DMS53 (cell line): ENCODE data around the gene ACOD1.

Experiments used
- DNase-seq: peaks from one replicate; lab custom pipeline; 2025; lab: John Stamatoyannopoulos, UW

ACOD1 gene

DNA sequence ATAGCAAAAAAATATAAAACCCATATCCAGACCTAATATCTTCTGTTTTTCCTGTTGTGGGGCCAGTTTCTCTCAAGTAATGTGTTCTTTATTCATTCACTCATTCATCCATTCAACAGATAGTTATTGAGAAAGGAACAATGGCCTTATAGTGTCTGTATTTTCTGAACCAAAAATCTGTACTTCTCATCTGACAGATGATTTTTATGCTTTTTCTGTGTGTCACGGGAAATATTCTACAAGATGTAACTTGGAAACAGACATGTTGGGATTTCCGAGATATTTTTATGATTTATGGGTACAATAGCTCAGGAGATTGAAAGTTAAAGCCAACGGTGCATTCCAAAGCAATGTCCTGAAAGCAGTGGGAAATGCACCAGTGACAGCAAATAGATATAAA is 5.7 kb downstream of the ACOD1 start:
- DNase-seq = no peak

DNA sequence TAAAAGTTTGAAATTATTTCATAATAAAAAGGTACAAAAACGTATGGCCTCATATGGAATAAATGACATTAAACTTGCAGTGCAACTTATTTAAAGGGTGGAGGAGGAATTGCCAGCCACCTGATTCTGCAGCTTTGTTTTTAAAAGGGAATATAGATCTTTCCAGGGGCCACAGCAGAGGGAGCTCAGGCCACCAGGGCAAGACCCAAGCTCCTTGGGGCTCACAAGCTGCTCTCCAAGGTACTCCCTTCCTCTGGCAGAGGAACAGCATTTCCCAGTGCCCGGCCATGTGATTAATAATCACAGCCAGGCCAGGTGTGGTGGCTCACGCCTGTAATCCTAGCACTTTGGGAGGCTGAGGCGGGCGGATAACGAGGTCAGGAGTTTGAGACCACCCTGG is 6.2 kb downstream of the ACOD1 start:
- DNase-seq = no peak

DNA sequence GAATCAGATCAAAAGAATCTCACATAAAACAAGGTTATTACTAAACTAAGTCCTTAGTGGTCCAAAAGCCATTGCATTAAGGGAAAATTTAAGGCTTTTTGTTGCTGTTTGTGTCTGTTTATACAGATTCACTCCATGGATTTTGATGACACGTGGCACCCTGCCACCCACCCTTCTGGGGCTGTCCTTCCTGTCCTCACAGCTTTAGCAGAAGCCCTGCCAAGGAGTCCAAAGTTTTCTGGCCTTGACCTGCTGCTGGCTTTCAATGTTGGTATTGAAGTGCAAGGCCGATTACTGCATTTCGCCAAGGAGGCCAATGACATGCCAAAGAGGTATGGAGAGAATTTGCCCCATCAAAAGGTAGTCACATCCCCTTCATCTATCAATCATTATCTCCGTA is 6.9 kb downstream of the ACOD1 start:
- DNase-seq = no peak

DNA sequence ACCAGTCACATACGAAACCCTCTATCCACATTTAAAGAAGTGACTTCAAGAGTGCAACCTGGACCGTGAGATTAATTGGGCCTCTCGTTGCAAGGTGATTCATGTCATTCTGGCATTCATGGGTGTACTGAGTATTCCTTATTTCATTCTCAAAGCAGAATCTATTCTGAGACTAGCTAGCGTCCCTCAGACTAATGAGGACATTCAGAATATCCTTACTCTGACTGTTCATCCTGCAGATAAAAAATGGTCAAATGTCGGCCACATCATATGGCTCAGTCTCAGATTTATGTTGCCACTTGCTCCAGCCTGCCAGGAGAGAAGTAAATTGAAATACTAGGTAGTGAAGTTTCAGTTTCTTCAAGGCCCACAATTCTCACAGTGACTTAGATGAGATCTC is 7.3 kb downstream of the ACOD1 start:
- no peak for DNase-seq

DNA sequence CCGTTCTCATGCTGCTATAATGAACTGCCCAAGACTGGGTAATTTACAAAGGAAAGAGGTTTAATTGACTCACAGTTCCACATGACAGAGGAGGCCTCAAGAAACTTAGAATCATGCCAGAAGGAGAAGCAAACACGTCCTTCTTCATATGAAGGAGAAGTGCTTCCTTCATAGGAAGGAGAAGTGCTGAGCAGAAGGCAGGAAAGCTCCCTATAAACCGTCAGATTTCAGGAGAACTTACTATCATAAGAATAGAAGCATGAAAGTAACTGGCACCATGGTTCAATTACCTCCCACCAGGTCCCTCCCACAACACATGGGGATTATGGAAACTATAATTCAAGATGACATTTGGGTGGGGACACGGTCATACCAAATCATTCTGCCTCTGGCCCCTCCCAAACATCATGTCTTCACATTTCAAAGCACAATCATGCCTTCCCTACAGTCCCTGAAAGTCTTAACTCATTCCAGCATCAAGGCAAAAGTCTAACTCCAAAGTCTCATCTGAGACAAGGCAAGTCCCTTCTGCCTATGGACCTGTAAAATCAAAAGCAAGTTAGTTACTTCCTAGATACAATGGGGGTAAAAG is 10.6 kb downstream of the ACOD1 start:
- no peak for DNase-seq

DNA sequence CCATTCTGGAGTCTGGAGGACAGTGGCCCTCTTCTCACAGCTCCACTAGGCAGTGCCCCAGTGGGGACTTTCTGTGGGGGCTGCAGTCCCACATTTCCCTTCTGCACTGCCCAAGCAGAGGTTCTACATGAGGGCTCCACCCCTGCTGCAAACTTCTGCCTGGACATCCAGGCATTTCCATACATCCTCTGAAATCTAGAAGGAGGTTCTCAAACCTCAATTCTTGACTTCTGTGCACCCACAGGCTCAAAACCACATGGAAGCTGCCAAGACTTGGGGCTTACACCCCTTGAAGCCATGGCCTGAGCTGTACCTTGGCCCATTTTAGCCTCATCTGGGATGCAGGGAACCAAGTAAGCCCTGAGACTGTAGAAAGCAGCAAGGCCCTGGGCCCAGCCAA is 11.4 kb downstream of the ACOD1 start:
- peak; percentile 6 for DNase-seq

DNA sequence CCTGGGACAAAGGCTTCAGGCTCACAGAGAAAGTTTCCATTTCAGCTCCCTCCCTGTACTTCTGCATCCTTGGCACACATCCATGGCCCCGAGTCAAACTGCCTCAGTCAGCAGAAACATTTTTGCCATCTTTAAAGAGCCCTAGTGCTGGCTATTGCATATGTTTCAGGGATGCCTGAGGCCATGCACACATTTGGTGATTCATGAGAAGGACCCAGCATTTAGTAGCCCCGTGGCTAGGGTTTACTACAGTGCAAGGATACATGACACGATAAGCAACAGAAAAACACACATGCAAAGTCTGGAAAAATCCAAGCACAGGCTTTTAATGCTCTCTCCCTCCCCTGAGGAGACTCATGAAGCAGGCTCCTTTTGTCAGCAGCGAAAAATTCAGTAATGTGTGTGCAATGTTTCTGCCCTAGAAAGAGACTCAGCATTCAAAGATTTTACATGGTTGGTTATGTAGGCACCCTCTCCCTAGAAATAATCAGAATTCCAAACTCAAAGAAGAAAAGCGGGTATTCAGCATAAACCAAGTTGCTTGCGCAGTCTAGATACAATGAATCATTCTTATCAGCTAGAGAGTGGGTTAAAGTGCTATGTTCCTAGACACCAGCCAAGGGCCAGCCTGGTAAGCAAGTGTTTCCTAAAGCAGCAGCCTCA is 17.6 kb downstream of the ACOD1 start:
- no peak for DNase-seq

DNA sequence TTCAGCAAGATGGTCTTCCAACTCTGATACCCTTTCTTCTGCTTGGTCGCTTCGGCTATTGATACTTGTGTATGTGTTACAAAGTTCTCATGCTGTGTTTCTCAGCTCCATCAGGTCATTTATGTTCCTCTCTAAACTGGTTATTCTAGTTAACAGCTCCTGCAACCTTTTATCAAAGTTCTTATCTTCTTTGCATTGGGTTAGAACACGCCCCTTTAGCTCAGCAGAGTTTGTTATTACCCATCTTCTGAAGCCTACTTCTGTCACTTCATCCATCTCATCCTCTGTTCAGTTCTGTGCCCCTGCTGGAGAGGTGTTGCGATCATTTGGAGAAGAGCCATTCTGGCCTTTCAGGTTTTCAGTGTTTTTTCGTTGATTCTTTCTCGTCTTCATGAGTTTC is 18.7 kb downstream of the ACOD1 start:
- DNase-seq = no peak

DNA sequence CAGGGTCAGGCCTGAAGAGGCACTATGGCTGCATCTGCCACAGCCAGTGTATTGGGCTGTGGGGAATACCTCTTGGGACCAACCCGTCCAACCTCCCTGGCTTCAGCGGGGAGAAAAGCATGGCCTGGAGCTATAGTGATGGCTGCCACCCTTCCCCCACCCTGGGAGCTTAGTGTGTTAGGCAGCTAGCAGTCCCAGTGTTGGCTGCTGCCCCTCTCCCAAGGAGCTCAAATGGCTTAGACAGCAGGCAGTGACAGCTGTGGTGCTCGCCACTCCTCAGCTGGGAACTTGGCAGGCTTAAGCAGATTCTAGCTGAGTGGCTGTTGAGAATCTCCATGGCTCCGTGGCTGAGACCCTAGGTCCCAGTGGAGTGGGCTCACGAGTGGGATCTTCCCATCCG is 19.7 kb downstream of the ACOD1 start:
- no peak for DNase-seq

DNA sequence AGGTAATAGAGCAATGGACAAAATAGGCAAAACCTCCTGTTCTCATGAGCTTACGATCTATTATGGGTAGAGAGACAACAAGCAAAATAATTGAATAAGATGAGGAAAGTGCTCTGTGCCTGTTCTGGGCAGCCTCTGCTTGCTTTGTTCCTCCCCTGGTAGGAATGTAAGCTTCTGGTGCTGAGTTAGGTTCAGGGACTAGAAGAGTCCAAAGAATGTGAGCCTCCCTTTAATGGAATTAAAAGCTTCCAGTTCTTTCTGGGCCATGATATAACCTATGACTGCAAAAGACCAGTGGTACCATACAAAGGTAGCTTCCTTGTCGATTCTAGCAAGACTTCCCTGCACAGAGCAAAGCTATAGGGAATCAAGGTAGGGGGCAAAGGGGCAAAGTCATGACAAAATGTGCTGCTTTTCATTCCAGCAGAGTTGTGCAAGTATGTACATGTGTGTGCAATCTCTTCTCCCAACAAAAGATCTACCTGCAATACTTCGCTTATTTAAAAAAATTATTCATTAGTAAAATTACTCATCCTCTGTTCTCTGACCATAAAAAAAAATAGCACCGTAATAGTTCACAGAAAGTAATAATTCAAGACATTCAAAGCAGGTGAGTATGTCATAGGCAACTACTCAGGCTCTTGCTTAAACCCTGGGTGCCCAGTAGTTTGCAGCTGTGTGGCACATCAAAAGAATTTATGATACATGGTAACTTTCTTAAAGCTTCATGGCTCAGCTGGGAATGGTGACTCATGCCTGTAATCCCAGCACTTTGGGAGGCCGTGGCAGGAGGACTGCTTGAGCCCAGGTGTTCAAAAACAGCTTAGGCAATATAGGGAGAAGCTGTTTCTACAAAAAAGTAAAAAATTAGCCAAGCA is 21.4 kb downstream of the ACOD1 start:
- no peak for DNase-seq

DNA sequence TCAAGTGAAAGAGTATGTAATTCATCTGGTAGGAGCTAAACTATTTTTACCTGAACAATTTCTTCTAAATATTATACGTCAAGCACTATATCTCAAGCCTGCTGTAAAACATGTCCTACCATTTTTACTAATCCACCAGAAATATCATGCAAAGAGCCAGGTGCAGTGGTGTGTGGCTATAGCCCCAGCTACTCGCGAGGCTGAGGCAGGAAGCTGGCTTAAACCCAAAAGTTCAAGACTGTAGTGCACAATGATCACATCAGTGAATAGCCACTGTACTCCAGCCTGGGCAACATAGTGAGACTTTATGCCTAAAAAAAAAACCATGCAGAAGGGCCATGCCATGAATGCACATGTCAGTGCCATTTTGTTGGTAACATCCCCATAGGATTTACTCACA is 22.9 kb downstream of the ACOD1 start:
- no peak for DNase-seq

DNA sequence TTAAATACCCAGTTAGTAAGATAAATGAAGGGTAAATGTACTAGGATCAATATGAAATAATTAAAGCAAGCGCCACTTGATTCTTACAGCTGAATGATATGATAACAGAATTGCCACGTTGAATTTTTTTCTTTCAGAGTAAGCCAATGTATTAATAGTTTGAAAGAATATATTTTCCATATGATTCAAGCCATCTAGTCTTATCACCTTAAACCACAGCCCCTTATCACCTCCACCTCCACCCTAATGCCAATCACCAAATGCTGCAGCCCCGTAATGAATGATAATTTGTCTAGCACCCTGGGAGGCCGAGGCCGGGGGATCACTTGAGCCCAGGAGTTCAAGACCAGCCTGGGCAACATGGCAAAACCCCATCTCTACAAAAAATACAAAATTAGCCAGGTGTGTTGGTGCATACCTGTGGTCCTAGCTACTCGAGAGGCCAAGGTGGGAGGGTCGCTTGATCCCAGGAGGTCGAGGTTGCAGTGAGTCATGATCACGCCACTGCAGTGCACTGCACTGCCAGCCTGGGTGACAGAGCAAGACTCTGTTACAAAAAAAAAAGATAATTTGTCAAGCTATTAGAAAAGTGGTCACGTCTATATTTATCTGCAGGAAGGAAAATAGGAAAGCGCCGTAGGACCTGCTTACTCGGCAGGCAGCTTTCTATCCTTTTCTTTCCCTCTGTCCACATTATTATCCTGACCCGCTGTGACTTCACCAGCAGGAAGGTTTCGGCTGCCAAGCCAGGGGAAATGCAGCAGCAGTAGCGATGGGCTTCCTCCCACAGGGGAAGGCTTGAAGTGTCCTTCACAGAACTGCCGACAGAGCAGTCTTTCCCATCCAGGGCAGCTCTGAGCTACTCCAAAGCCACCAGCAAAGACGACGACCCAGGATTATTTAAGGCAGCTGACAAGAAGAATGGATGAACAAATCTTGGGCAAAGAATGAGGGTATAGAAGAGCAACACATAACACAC is 23.8 kb downstream of the ACOD1 start:
- no peak for DNase-seq

DNA sequence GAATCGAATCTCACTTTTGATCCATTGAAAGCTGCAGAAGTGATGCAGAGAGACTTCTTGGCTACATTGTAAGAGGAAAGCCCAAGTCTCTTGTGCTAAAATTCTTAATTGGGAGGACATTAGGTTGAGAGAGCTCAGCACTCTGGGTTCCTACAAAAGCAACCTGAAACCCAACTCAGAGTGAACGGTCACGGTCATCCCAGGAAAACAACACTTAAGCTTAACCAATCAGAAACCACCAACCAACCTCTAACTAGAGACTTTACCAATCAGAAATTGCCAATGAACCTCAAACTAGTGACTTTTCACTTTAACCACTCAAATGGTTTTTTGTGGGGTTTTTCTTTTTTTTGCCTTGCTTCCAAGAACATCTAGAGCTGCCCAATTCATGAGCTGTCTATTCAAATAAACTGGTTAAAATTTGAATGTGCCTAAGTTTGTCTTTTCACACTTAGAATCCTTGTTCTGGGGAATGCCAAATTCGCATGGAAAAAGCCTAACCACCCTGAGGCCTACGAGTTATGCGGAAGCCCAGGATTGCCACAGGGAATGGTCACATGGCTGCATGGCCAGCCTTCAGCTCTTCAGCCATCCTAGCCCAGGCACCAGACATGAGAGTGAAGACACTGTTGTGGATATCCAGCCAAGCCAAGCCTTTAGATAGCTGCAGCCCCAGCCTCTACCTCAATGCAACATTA is 25.8 kb downstream of the ACOD1 start:
- no peak for DNase-seq

DNA sequence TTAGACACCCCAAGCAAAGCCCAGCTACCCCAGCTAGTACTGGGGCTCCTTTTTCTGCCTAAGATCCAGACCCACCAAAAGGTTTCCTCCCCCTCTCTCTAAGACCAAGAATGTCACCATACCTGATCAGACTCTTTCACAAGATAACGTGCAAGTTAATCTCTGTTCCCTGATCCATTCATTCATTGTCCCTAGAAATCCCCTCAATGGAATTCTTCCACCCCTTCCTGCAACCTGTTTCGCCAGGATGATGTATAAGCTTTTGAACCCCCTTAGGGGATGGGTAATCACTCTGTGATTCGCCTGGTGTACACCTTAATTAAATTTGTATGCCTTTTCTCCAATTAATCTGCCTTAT is 26.3 kb downstream of the ACOD1 start:
- no peak for DNase-seq

DNA sequence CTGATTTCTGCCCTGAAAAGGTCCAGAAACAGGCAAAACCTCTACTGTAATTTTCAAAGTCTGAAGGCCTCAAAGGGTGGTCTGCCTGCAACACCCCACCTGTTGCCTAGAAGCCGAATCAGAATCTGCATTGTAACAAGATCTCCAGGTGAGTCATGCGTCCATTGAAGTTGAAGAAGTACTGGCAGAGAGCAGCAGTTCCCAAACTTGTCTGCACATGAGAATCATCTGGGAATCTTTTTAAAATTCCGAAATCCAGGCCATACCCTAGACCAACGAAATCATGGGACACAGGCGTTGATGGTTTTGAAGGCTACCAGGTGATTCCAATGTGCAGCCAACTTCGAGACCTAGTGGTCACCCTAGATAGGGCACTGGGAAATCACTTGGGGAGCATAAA is 27.6 kb downstream of the ACOD1 start:
- DNase-seq = no peak

DNA sequence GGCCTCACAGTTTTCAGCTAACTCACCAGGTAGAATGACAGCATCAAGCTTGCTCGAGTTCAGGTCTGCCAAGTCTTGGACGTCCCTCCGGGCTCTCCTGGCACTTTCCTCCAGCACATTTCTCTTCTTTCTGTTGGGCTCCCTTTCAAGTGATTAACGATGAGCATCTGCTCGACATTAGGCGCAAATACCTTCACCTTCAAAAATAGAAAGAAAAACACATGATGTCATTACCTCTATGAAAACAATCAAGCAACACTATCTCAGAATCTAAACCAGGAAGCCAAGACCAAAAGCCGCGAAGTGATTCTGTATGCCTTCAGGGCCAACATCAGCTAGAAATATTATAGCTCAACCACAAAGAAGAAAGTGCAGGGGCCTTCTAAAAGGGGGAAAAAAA is 28.2 kb downstream of the ACOD1 start:
- DNase-seq = peak; percentile 1

DNA sequence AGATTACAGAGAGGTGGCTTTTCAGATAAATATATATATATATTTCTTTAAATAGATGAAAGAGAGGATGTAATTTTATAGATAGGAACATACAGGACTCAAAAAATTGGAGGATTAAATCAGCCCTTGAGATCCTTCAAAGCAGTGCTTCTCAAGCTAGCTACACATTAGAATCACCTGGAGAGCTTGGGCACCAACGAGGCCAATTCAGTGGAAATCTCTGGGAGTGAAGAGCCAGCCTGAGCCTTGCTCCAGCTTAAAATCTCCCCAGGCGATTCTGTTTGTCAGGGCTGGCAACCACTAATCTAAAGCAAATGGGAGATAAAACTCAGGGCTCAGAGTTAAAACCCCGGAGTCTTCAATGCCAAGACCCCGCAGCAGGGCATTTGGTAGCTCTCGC is 28.6 kb downstream of the ACOD1 start:
- DNase-seq = no peak

DNA sequence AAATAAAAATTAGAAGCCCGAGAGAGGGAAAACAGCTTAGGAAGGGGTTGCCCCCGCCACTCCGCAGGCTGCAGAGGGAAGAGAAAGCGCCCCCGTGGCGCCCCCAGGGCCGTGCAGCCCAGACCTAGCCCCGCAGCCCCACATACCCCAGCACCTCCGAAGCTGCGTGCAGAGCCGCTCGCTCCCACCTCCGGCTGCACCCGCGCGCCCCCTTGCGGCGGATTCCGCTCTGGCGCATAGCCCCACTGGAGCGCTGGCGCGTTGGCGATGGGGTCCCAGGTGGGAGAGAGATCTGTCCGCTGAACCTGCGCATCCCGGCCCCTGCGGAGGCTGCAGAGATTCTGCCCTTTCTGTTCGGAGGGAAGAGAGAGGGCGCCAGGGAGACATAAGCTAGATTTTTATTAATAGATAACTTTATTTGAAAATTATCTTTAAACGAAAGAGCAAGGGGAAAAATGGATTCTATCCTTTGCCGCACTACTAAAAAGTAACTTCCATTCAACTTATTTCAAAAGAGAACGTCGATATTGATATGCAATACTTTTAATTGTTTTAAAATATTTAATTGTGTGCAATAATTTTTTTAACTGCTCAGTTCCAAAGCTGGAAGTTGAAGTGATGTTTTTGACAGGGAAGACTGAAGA is 31.9 kb downstream of the ACOD1 start:
- peak; percentile 60 for DNase-seq

DNA sequence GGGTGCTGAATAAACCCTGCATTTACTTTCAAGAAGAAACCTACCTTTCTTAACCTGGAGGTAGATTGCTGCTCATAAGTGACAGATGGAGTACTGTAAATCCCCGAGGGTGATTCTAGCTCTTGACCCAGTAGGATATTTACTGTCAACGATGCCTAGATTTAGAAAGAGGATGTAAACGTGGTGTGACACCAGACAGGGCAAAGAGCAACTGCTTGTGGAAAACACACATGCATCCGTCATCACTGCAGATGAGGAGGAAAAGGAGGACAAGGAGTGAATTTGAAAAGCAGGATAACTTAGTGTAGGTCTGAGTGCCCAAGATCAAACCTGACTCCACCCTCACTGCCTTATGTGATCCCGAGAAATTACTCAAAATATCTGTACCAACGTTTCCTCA is 33.8 kb downstream of the ACOD1 start:
- no peak for DNase-seq

DNA sequence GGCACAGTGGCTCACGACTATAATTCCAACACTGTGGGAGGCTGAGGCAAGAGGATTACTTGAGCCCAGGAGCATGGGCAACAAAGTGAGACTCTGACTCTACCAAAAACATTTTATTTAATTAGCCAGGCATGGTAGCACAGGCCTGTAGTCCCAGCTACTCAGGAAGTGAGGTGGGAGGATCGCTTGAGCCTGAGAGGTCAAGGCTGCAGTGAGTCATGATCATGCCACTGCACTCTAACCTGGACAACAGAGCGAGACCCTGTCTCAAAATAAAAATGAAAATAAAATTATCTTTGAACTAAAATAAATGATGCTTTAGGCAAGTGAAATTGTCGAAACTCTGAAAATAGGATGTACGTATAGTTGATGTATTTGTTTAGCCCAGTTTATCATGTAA is 35.4 kb downstream of the ACOD1 start:
- no peak for DNase-seq

DNA sequence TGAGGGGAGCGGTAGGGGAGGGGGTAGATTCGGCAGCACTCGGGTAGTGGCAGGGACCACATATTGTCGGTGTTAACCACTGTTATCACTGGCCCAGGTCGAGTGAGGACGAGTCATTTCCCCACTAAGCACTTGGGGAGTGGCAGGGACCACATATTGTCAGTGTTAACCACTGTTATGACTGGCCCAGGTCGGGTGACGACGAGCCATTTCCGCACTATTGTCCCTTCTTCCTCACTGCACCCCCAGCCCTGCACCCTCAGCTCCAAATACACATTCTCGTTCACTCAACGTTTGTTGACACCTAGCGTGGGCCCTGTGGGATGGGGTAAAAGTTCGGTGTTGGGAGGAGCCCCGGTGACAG is 43.1 kb downstream of the ACOD1 start:
- peak; percentile 20 for DNase-seq
